ENCODE results near the gene PIK3IP1.

Gene PIK3IP1

GRCh38 chr22:31290494-31291471 lies 1.5 kb downstream of the PIK3IP1 start:
- H3K4me1 ChIP-seq (ENCODE audit: control insufficient read depth in 2 of 2, insufficient read depth in 1 of 2, low read depth in 1 of 2, low read length in 2 of 2), result peaks cover 3 to 5% of the 10 kb centered on the region in 2 donors
- no peaks in the 10 kb centered on the region for H3K79me1 ChIP-seq (ENCODE audit: low read depth, low read length)
- peaks cover 0 to 3% of the 10 kb centered on the region in 2 donors for H3K36me3 ChIP-seq (replicated peaks in 1 of 2; ENCODE audit: control insufficient read depth in 2 of 2, insufficient read depth in 2 of 2, low read length in 2 of 2)
- no peak overlapping the region for H4K91ac ChIP-seq (ENCODE audit: low read depth, low read length, poor library complexity)
- H3K23ac ChIP-seq (ENCODE audit: low read depth, low read length, poor library complexity), result peak overlapping the region; percentile 80
- H2BK120ac ChIP-seq (ENCODE audit: low read depth, low read length), result peak overlapping the region; percentile 57
- no peak overlapping the region for H3K14ac ChIP-seq (ENCODE audit: low read length)
- no peak overlapping the region for H2BK12ac ChIP-seq (ENCODE audit: low read length)
- no CpG with 5 or more reads among the region's 95 CpGs for WGBS, 2 donors (ENCODE audit: extremely low coverage in 2 of 2, insufficient read length in 2 of 2, insufficient replicate concordance in 1 of 2)
- H2BK15ac ChIP-seq (ENCODE audit: low read length), result no peak overlapping the region
- peak overlapping the region; percentile 81 for H2AFZ ChIP-seq (ENCODE audit: low read length)
- peak overlapping the region; percentile 65 to 74 for H3K4me3 ChIP-seq (ENCODE audit: low read length in 2 of 2)
- H3K4me2 ChIP-seq (ENCODE audit: insufficient read depth, low read length, poor library complexity, severe bottlenecking), result peak overlapping the region; percentile 99
- no peaks in the 10 kb centered on the region for H3K9me3 ChIP-seq (replicated peaks in 1 of 2; ENCODE audit: control insufficient read depth in 2 of 2, insufficient read depth in 1 of 2, low read depth in 1 of 2, low read length in 2 of 2)
- no peak overlapping the region for H2BK5ac ChIP-seq (ENCODE audit: low read length)
- H3K27ac ChIP-seq (replicated peaks; ENCODE audit: low read length), result no peak overlapping the region
- peaks cover 0 to 21% (median 0%) of the 10 kb centered on the region in 3 experiments for H3K27me3 ChIP-seq (ENCODE audit: control insufficient read depth in 3 of 3, insufficient read depth in 3 of 3, low read depth in 1 of 3, low read length in 3 of 3)
- H3K9ac ChIP-seq (ENCODE audit: low read depth, low read length, poor library complexity), result no peak overlapping the region
- H4K8ac ChIP-seq (ENCODE audit: low read depth, low read length), result no peak overlapping the region
- H3K18ac ChIP-seq (ENCODE audit: low read length), result peak overlapping the region; percentile 88
- H3K4ac ChIP-seq (ENCODE audit: low read length), result no peak overlapping the region
- H2AK5ac ChIP-seq (ENCODE audit: low read depth, low read length), result no peak overlapping the region
- peak; percentile 84 for DNase-seq (ENCODE audit: low spot score)

- Histone ChIP-seq H3K79me1 (ENCODE audit: low read depth, low read length) (no peaks in the 10 kb centered on the region), H3K4me2 (ENCODE audit: insufficient read depth, low read length, poor library complexity, severe bottlenecking) (no peak overlapping the region), H2BK12ac (ENCODE audit: low read length) (no peak overlapping the region), H2BK120ac (ENCODE audit: low read depth, low read length) (no peak overlapping the region), H2AFZ (ENCODE audit: low read length) (no peak overlapping the region), H3K36me3 (replicated peaks in 1 of 2; ENCODE audit: control insufficient read depth in 2 of 2, insufficient read depth in 2 of 2, low read length in 2 of 2) (peaks cover 0 to 3% of the 10 kb centered on the region in 2 donors), H3K4me3 (ENCODE audit: low read length in 2 of 2) (no peak overlapping the region), H3K4ac (ENCODE audit: low read length) (no peak overlapping the region), H3K18ac (ENCODE audit: low read length) (no peak overlapping the region), H2BK15ac (ENCODE audit: low read length) (peak overlapping the region; percentile 54), H4K91ac (ENCODE audit: low read depth, low read length, poor library complexity) (no peak overlapping the region), H3K4me1 (ENCODE audit: control insufficient read depth in 2 of 2, insufficient read depth in 1 of 2, low read depth in 1 of 2, low read length in 2 of 2) (peaks cover 5 to 11% of the 10 kb centered on the region in 2 donors), H3K27ac (replicated peaks; ENCODE audit: low read length) (no peak overlapping the region), H2AK5ac (ENCODE audit: low read depth, low read length) (peak overlapping the region; percentile 42), H3K23ac (ENCODE audit: low read depth, low read length, poor library complexity) (no peak overlapping the region), H3K14ac (ENCODE audit: low read length) (no peak overlapping the region), H4K8ac (ENCODE audit: low read depth, low read length) (no peak overlapping the region), H3K9me3 (replicated peaks in 1 of 2; ENCODE audit: control insufficient read depth in 2 of 2, insufficient read depth in 1 of 2, low read depth in 1 of 2, low read length in 2 of 2) (no peaks in the 10 kb centered on the region), H3K9ac (ENCODE audit: low read depth, low read length, poor library complexity) (peak overlapping the region; percentile 36), H3K27me3 (ENCODE audit: control insufficient read depth in 3 of 3, insufficient read depth in 3 of 3, low read depth in 1 of 3, low read length in 3 of 3) (peaks cover 0 to 21% (median 0%) of the 10 kb centered on the region in 3 experiments), H2BK5ac (ENCODE audit: low read length) (no peak overlapping the region)
- no CpG with 5 or more reads among the region's 13 CpGs for WGBS, 2 donors (ENCODE audit: extremely low coverage in 2 of 2, insufficient read length in 2 of 2, insufficient replicate concordance in 1 of 2)
- no peak for DNase-seq (ENCODE audit: low spot score)
Measured at GRCh38 chr22:31289344-31289743, 2.9 kb downstream of the PIK3IP1 start.

GRCh38 chr22:31288496-31289240 lies 3.6 kb downstream of the PIK3IP1 start:
- Histone ChIP-seq H2BK120ac (ENCODE audit: low read depth, low read length) (no peak overlapping the region), H2BK15ac (ENCODE audit: low read length) (no peak overlapping the region), H3K18ac (ENCODE audit: low read length) (no peak overlapping the region), H3K9ac (ENCODE audit: low read depth, low read length, poor library complexity) (no peak overlapping the region), H3K79me1 (ENCODE audit: low read depth, low read length) (no peaks in the 10 kb centered on the region), H3K27ac (replicated peaks; ENCODE audit: low read length) (no peak overlapping the region), H4K91ac (ENCODE audit: low read depth, low read length, poor library complexity) (no peak overlapping the region), H3K4me2 (ENCODE audit: insufficient read depth, low read length, poor library complexity, severe bottlenecking) (no peak overlapping the region), H3K9me3 (replicated peaks in 1 of 2; ENCODE audit: control insufficient read depth in 2 of 2, insufficient read depth in 1 of 2, low read depth in 1 of 2, low read length in 2 of 2) (no peaks in the 10 kb centered on the region), H3K27me3 (ENCODE audit: control insufficient read depth in 3 of 3, insufficient read depth in 3 of 3, low read depth in 1 of 3, low read length in 3 of 3) (peaks cover 0 to 21% (median 0%) of the 10 kb centered on the region in 3 experiments), H2BK5ac (ENCODE audit: low read length) (no peak overlapping the region), H2BK12ac (ENCODE audit: low read length) (no peak overlapping the region), H3K36me3 (replicated peaks in 1 of 2; ENCODE audit: control insufficient read depth in 2 of 2, insufficient read depth in 2 of 2, low read length in 2 of 2) (peaks cover 0 to 3% of the 10 kb centered on the region in 2 donors), H3K14ac (ENCODE audit: low read length) (no peak overlapping the region), H2AFZ (ENCODE audit: low read length) (no peak overlapping the region), H3K4ac (ENCODE audit: low read length) (no peak overlapping the region), H3K4me1 (ENCODE audit: control insufficient read depth in 2 of 2, insufficient read depth in 1 of 2, low read depth in 1 of 2, low read length in 2 of 2) (peaks cover 7 to 14% of the 10 kb centered on the region in 2 donors), H3K4me3 (ENCODE audit: low read length in 2 of 2) (no peak overlapping the region), H3K23ac (ENCODE audit: low read depth, low read length, poor library complexity) (no peak overlapping the region), H2AK5ac (ENCODE audit: low read depth, low read length) (no peak overlapping the region), H4K8ac (ENCODE audit: low read depth, low read length) (no peak overlapping the region)
- no CpG with 5 or more reads among the region's 5 CpGs for WGBS, 2 donors (ENCODE audit: extremely low coverage in 2 of 2, insufficient read length in 2 of 2, insufficient replicate concordance in 1 of 2)
- no peak for DNase-seq (ENCODE audit: low spot score)

Data from neuronal stem cell (in vitro differentiated cells).